ENCODE data around the gene P2RX7. TPM values are rescaled to one million over a fixed set of nuclear protein-coding genes. Genes with fewer than 3 reads are reported as not detected.

The P2RX7 gene
- total RNA-seq (10 to 100 TPM in 1 of 2 donors, 1 to 10 TPM in 1; 3.9 to 12.8 TPM), polyA plus RNA-seq (1 to 10 TPM; 2.1 to 4.4 TPM)
- long read RNA-seq, donor 1, full-length matches to known transcripts: 3 of 9 reads
- long read RNA-seq, donor 1, partial matches to known transcripts: 4 of 9 reads
- long read RNA-seq, donor 1, other reads (novel, unspliced or antisense): 2 of 9 reads
- long read RNA-seq, donor 2, full-length matches to known transcripts: 1 of 5 reads
- long read RNA-seq, donor 2, partial matches to known transcripts: 1 of 5 reads
- long read RNA-seq, donor 2, other reads (novel, unspliced or antisense): 3 of 5 reads

- no peaks in the 10 kb centered on the region for H3K27me3 ChIP-seq (ENCODE audit: control insufficient read depth in 1 of 2, insufficient read depth in 2 of 2, low read length in 1 of 2)
- H3K4me1 ChIP-seq (ENCODE audit: control insufficient read depth in 1 of 2, insufficient read depth in 2 of 2, low read length in 2 of 2): no peaks in the 10 kb centered on the region
- intact Hi-C loops (cut with DNase I): no loop called here
- peak; percentile 64 for ATAC-seq (ENCODE audit: low FRiP score)
- WGBS, 2 donors: 1% methylated on average over 25 of the region's 25 CpGs
- no peak within 1 kb of the TSS for H3K27ac ChIP-seq (ENCODE audit: low read depth in 1 of 2, low read length in 2 of 2)
- no peaks in the 10 kb centered on the region for H3K9me3 ChIP-seq (ENCODE audit: control insufficient read depth, low read length)
- peak; percentile 85 to 91 for DNase-seq
- H3K36me3 ChIP-seq (ENCODE audit: control insufficient read depth in 1 of 2, insufficient read depth in 2 of 2, low read length in 1 of 2): no peaks in the 10 kb centered on the region
- H3K4me3 ChIP-seq (ENCODE audit: low read length in 2 of 2): peak within 1 kb of the TSS; percentile 21 to 33
Observed at GRCh38 chr12:121132601-121133481, at the start of gene P2RX7. Gene P2RX7 (plus strand): TSS chr12:121132876. CDS start chr12:121132971, 95 bp downstream.

- Histone ChIP-seq H3K27me3 (ENCODE audit: control insufficient read depth in 1 of 2, insufficient read depth in 2 of 2, low read length in 1 of 2) (no peaks in the 10 kb centered on the region), H3K9me3 (ENCODE audit: control insufficient read depth, low read length) (no peaks in the 10 kb centered on the region), H3K36me3 (ENCODE audit: control insufficient read depth in 1 of 2, insufficient read depth in 2 of 2, low read length in 1 of 2) (no peaks in the 10 kb centered on the region), H3K4me1 (ENCODE audit: control insufficient read depth in 1 of 2, insufficient read depth in 2 of 2, low read length in 2 of 2) (no peaks in the 10 kb centered on the region), H3K27ac (ENCODE audit: low read depth in 1 of 2, low read length in 2 of 2) (no peak overlapping the region), H3K4me3 (ENCODE audit: low read length in 2 of 2) (no peak overlapping the region)
- intact Hi-C loops (cut with DNase I): no loop called here
- ATAC-seq (ENCODE audit: low FRiP score): no peak
- WGBS, 2 donors: 76 to 84% methylated on average over 3 of the region's 3 CpGs
- DNase-seq: no peak
Observed at GRCh38 chr12:121084229-121084628, 48.4 kb upstream of the P2RX7 start.

GRCh38 chr12:121085069-121085468 is 47.6 kb upstream of the P2RX7 start:
- H3K4me1 ChIP-seq (ENCODE audit: control insufficient read depth in 1 of 2, insufficient read depth in 2 of 2, low read length in 2 of 2): no peaks in the 10 kb centered on the region
- intact Hi-C loops (cut with DNase I): no loop called here
- H3K27ac ChIP-seq (ENCODE audit: low read depth in 1 of 2, low read length in 2 of 2): no peak overlapping the region
- 83 to 87% methylated on average over 4 of the region's 4 CpGs for WGBS, 2 donors
- H3K4me3 ChIP-seq (ENCODE audit: low read length in 2 of 2): no peak overlapping the region
- no peaks in the 10 kb centered on the region for H3K9me3 ChIP-seq (ENCODE audit: control insufficient read depth, low read length)
- DNase-seq (no peak), ATAC-seq (ENCODE audit: low FRiP score) (no peak)
- no peaks in the 10 kb centered on the region for H3K36me3 ChIP-seq (ENCODE audit: control insufficient read depth in 1 of 2, insufficient read depth in 2 of 2, low read length in 1 of 2)
- no peaks in the 10 kb centered on the region for H3K27me3 ChIP-seq (ENCODE audit: control insufficient read depth in 1 of 2, insufficient read depth in 2 of 2, low read length in 1 of 2)

GRCh38 chr12:121085506-121086353 is 46.9 kb upstream of the P2RX7 start:
- H3K4me3 ChIP-seq (ENCODE audit: low read length in 2 of 2): no peak overlapping the region
- DNase-seq (no peak), ATAC-seq (ENCODE audit: low FRiP score) (no peak)
- intact Hi-C loops (cut with DNase I): no loop called here
- WGBS, 2 donors: 88 to 91% methylated on average over 17 of the region's 17 CpGs
- H3K27me3 ChIP-seq (ENCODE audit: control insufficient read depth in 1 of 2, insufficient read depth in 2 of 2, low read length in 1 of 2): no peaks in the 10 kb centered on the region
- no peaks in the 10 kb centered on the region for H3K36me3 ChIP-seq (ENCODE audit: control insufficient read depth in 1 of 2, insufficient read depth in 2 of 2, low read length in 1 of 2)
- no peaks in the 10 kb centered on the region for H3K4me1 ChIP-seq (ENCODE audit: control insufficient read depth in 1 of 2, insufficient read depth in 2 of 2, low read length in 2 of 2)
- no peaks in the 10 kb centered on the region for H3K9me3 ChIP-seq (ENCODE audit: control insufficient read depth, low read length)
- H3K27ac ChIP-seq (ENCODE audit: low read depth in 1 of 2, low read length in 2 of 2): no peak overlapping the region

GRCh38 chr12:121086781-121087295 is 45.8 kb upstream of the P2RX7 start:
- no peaks in the 10 kb centered on the region for H3K36me3 ChIP-seq (ENCODE audit: control insufficient read depth in 1 of 2, insufficient read depth in 2 of 2, low read length in 1 of 2)
- no peaks in the 10 kb centered on the region for H3K4me1 ChIP-seq (ENCODE audit: control insufficient read depth in 1 of 2, insufficient read depth in 2 of 2, low read length in 2 of 2)
- WGBS, 2 donors: 86 to 87% methylated on average over 8 of the region's 8 CpGs
- DNase-seq (no peak), ATAC-seq (ENCODE audit: low FRiP score) (no peak)
- H3K4me3 ChIP-seq (ENCODE audit: low read length in 2 of 2): no peak overlapping the region
- H3K27ac ChIP-seq (ENCODE audit: low read depth in 1 of 2, low read length in 2 of 2): no peak overlapping the region
- intact Hi-C loops (cut with DNase I): no loop called here
- no peaks in the 10 kb centered on the region for H3K9me3 ChIP-seq (ENCODE audit: control insufficient read depth, low read length)
- no peaks in the 10 kb centered on the region for H3K27me3 ChIP-seq (ENCODE audit: control insufficient read depth in 1 of 2, insufficient read depth in 2 of 2, low read length in 1 of 2)

- Histone ChIP-seq H3K9me3 (ENCODE audit: control insufficient read depth, low read length) (no peaks in the 10 kb centered on the region), H3K4me1 (ENCODE audit: control insufficient read depth in 1 of 2, insufficient read depth in 2 of 2, low read length in 2 of 2) (no peaks in the 10 kb centered on the region), H3K27ac (ENCODE audit: low read depth in 1 of 2, low read length in 2 of 2) (no peak overlapping the region), H3K27me3 (ENCODE audit: control insufficient read depth in 1 of 2, insufficient read depth in 2 of 2, low read length in 1 of 2) (no peaks in the 10 kb centered on the region), H3K4me3 (ENCODE audit: low read length in 2 of 2) (no peak overlapping the region), H3K36me3 (ENCODE audit: control insufficient read depth in 1 of 2, insufficient read depth in 2 of 2, low read length in 1 of 2) (no peaks in the 10 kb centered on the region)
- intact Hi-C loops (cut with DNase I): no loop called here
- no peak for ATAC-seq (ENCODE audit: low FRiP score)
- DNase-seq: no peak
- 61 to 67% methylated on average over 11 of the region's 11 CpGs for WGBS, 2 donors
Observed at GRCh38 chr12:121087467-121088194, 45.0 kb upstream of the P2RX7 start.

GRCh38 chr12:121088195-121088585 is 44.5 kb upstream of the P2RX7 start:
- intact Hi-C loops (cut with DNase I): no loop called here
- H3K27ac ChIP-seq (ENCODE audit: low read depth in 1 of 2, low read length in 2 of 2): no peak overlapping the region
- no peak overlapping the region for H3K4me3 ChIP-seq (ENCODE audit: low read length in 2 of 2)
- DNase-seq (no peak), ATAC-seq (ENCODE audit: low FRiP score) (no peak)
- no peaks in the 10 kb centered on the region for H3K27me3 ChIP-seq (ENCODE audit: control insufficient read depth in 1 of 2, insufficient read depth in 2 of 2, low read length in 1 of 2)
- H3K36me3 ChIP-seq (ENCODE audit: control insufficient read depth in 1 of 2, insufficient read depth in 2 of 2, low read length in 1 of 2): no peaks in the 10 kb centered on the region
- H3K9me3 ChIP-seq (ENCODE audit: control insufficient read depth, low read length): no peaks in the 10 kb centered on the region
- 93 to 95% methylated on average over 6 of the region's 6 CpGs for WGBS, 2 donors
- H3K4me1 ChIP-seq (ENCODE audit: control insufficient read depth in 1 of 2, insufficient read depth in 2 of 2, low read length in 2 of 2): no peaks in the 10 kb centered on the region
